CD4-positive, CD25-positive, alpha-beta regulatory T cell (primary cell): ENCODE measurements around the gene ZNF3. TPM values are rescaled to one million over a fixed set of nuclear protein-coding genes. Genes with fewer than 3 reads are reported as not detected.
A peak's percentile ranks its signal among the peaks of the same experiment; 100 is the strongest.

ENCODE experiments used
- ATAC-seq, 2 donors: fragments of 150-1000 bp; cut with Tn5 transposase; one replicate each; pipeline ENCODE4 v1.10.0; 2021; ENCODE audit warnings: low read depth in 2 of 2, moderate number of reproducible peaks in 2 of 2, moderate library complexity in 1 of 2
- DNase-seq, 3 donors: peaks; one replicate each; pipeline versions ENCODE4 v3.0.0 to v3.0.0-alpha.2; 2012 to 2022; ENCODE audit warnings: mixed read lengths in 1 of 3
- H3K27ac ChIP-seq: one replicate; pipeline ENCODE4 v1.7.0; 2013; ENCODE audit warnings: mild to moderate bottlenecking, low read length; ENCODE audit not compliant: insufficient read depth, poor library complexity, severe bottlenecking
- H3K27me3 ChIP-seq: one replicate; pipeline ENCODE4 v1.7.0; 2013; ENCODE audit warnings: low read length; ENCODE audit not compliant: control insufficient read depth, insufficient read depth
- H3K36me3 ChIP-seq: one replicate; pipeline ENCODE4 v1.7.0; 2013; ENCODE audit warnings: mild to moderate bottlenecking, low read length, moderate library complexity; ENCODE audit not compliant: control insufficient read depth, insufficient read depth
- H3K4me1 ChIP-seq: 2 replicates; pipeline ENCODE4 v1.7.0; 2013; ENCODE audit warnings: mild to moderate bottlenecking, low read length; ENCODE audit not compliant: insufficient read depth, control insufficient read depth, poor library complexity, severe bottlenecking
- H3K4me3 ChIP-seq: one replicate; pipeline ENCODE4 v1.7.0; 2013; ENCODE audit warnings: low read depth, mild to moderate bottlenecking, low read length, moderate library complexity
- H3K9me3 ChIP-seq, 2 experiments: 1 replicate in 1 of 2; 2 replicates in 1 of 2; pipeline ENCODE4 v1.7.0; 2013; ENCODE audit warnings: low read length in 2 of 2, mild to moderate bottlenecking in 1 of 2, moderate library complexity in 1 of 2; ENCODE audit not compliant: control insufficient read depth in 2 of 2
- H3K27ac Mint-ChIP-seq, 3 donors: one replicate each; pipeline ENCODE4 v1.8.0; 2020 to 2022; ENCODE audit warnings: mild to moderate bottlenecking in 3 of 3, mixed read lengths in 3 of 3, moderate library complexity in 2 of 3
- H3K27me3 Mint-ChIP-seq: one replicate; pipeline ENCODE4 v1.8.0; 2022; ENCODE audit warnings: mild to moderate bottlenecking, mixed read lengths
- H3K36me3 Mint-ChIP-seq: one replicate; pipeline ENCODE4 v1.8.0; 2020; ENCODE audit warnings: mixed read lengths
- H3K4me1 Mint-ChIP-seq, 4 donors: one replicate each; pipeline ENCODE4 v1.8.0; 2020 to 2022; ENCODE audit warnings: mixed read lengths in 4 of 4, mild to moderate bottlenecking in 1 of 4
- H3K4me3 Mint-ChIP-seq, 4 donors: one replicate each; pipeline ENCODE4 v1.8.0; 2020 to 2022; ENCODE audit warnings: mild to moderate bottlenecking in 4 of 4, mixed read lengths in 4 of 4, moderate library complexity in 3 of 4
- H3K9me3 Mint-ChIP-seq, 7 donors: one replicate each; pipeline ENCODE4 v1.8.0; 2020 to 2022; ENCODE audit warnings: mixed read lengths in 7 of 7, mild to moderate bottlenecking in 3 of 7, moderate library complexity in 2 of 7
- polyA plus RNA-seq, 4 donors: library from polyadenylated mRNA; unstranded; fragments of 300-500 nt; fragmentation: Illumina TruSeq; gene quantifications; one replicate each; pipeline ENCODE4 v1.2.3, GENCODE V29; 2021
- total RNA-seq: library from RNA; stranded (reverse); gene quantifications from one replicate; pipeline ENCODE4 v1.2.3, GENCODE V29; 2022

Gene ZNF3
- total and polyA plus RNA-seq, 5 donors from 2014 or later: 13.4 to 29.2 (median 23.8) TPM

GRCh38 chr7:100126239-100126930, 44.9 kb upstream of the ZNF3 start:
- Mint-ChIP-seq H3K4me1 (peaks cover 0 to 42% (median 23%) of the 10 kb centered on the region in 4 donors), H3K27ac (peak overlapping the region; percentile 99 to 100 (median 99)), H3K27me3 (no peaks in the 10 kb centered on the region), H3K4me3 (peak overlapping the region; percentile 97 to 100 (median 99)), H3K36me3 (no peaks in the 10 kb centered on the region), H3K9me3 (no peaks in the 10 kb centered on the region)
- DNase-seq: no peak
- Histone ChIP-seq H3K36me3 (peaks cover 5% of the 10 kb centered on the region), H3K4me3 (peak overlapping the region; percentile 84), H3K27me3 (no peaks in the 10 kb centered on the region), H3K4me1 (peaks cover 37% of the 10 kb centered on the region), H3K27ac (peak overlapping the region; percentile 97), H3K9me3 (no peaks in the 10 kb centered on the region)
- no peak for ATAC-seq

- Mint-ChIP-seq H3K9me3 (no peaks in the 10 kb centered on the region), H3K4me3 (peak overlapping the region in 3 of 4 donors; percentile 48 to 100 (median 97)), H3K4me1 (peaks cover 0 to 50% (median 31%) of the 10 kb centered on the region in 4 donors), H3K27me3 (peaks cover 5% of the 10 kb centered on the region), H3K36me3 (no peaks in the 10 kb centered on the region), H3K27ac (peak overlapping the region; percentile 10 to 84 (median 33))
- Histone ChIP-seq H3K36me3 (peaks cover 5% of the 10 kb centered on the region), H3K9me3 (no peaks in the 10 kb centered on the region), H3K4me3 (no peak overlapping the region), H3K27ac (no peak overlapping the region), H3K27me3 (no peaks in the 10 kb centered on the region), H3K4me1 (peaks cover 46% of the 10 kb centered on the region)
- ATAC-seq: no peak
- no peak for DNase-seq
Observed at GRCh38 chr7:100124301-100125230, 43.0 kb upstream of the ZNF3 start.

- DNase-seq: no peak
- no peaks in the 10 kb centered on the region for H3K27me3 ChIP-seq
- H3K27ac ChIP-seq: no peak overlapping the region
- H3K4me1 ChIP-seq: peaks cover 46% of the 10 kb centered on the region
- peaks cover 0 to 54% (median 28%) of the 10 kb centered on the region in 4 donors for H3K4me1 Mint-ChIP-seq
- no peaks in the 10 kb centered on the region for H3K9me3 ChIP-seq
- peak overlapping the region in 2 of 4 donors; percentile 58 to 59 for H3K4me3 Mint-ChIP-seq
- H3K36me3 Mint-ChIP-seq: no peaks in the 10 kb centered on the region
- peaks cover 5% of the 10 kb centered on the region for H3K27me3 Mint-ChIP-seq
- no peak overlapping the region for H3K4me3 ChIP-seq
- peak overlapping the region in 2 of 3 donors; percentile 52 to 82 for H3K27ac Mint-ChIP-seq
- no peak for ATAC-seq
- peaks cover 5% of the 10 kb centered on the region for H3K36me3 ChIP-seq
- no peaks in the 10 kb centered on the region for H3K9me3 Mint-ChIP-seq
Observed at GRCh38 chr7:100122568-100122967, 41.0 kb upstream of the ZNF3 start.

GRCh38 chr7:100122067-100122466, 40.5 kb upstream of the ZNF3 start:
- ATAC-seq: no peak
- H3K9me3 Mint-ChIP-seq: no peaks in the 10 kb centered on the region
- Histone ChIP-seq H3K4me3 (no peak overlapping the region), H3K36me3 (peaks cover 5% of the 10 kb centered on the region), H3K4me1 (peaks cover 45% of the 10 kb centered on the region), H3K27ac (no peak overlapping the region), H3K9me3 (no peaks in the 10 kb centered on the region), H3K27me3 (no peaks in the 10 kb centered on the region)
- H3K27ac Mint-ChIP-seq: no peak overlapping the region
- H3K4me1 Mint-ChIP-seq: peaks cover 0 to 54% (median 28%) of the 10 kb centered on the region in 4 donors
- H3K4me3 Mint-ChIP-seq: peak overlapping the region in 1 of 4 donors; percentile 51
- no peaks in the 10 kb centered on the region for H3K36me3 Mint-ChIP-seq
- no peak for DNase-seq
- peaks cover 5% of the 10 kb centered on the region for H3K27me3 Mint-ChIP-seq

GRCh38 chr7:100120733-100121036, 39.2 kb upstream of the ZNF3 start:
- Mint-ChIP-seq H3K4me3 (peak overlapping the region; percentile 95 to 99 (median 98)), H3K27ac (peak overlapping the region; percentile 97 to 100 (median 98)), H3K36me3 (no peaks in the 10 kb centered on the region), H3K9me3 (no peaks in the 10 kb centered on the region), H3K27me3 (peaks cover 5% of the 10 kb centered on the region), H3K4me1 (peaks cover 0 to 46% (median 23%) of the 10 kb centered on the region in 4 donors)
- Histone ChIP-seq H3K36me3 (peaks cover 5% of the 10 kb centered on the region), H3K27ac (peak overlapping the region; percentile 95), H3K4me1 (peaks cover 37% of the 10 kb centered on the region), H3K9me3 (no peaks in the 10 kb centered on the region), H3K4me3 (peak overlapping the region; percentile 95), H3K27me3 (no peaks in the 10 kb centered on the region)
- DNase-seq (no peak), ATAC-seq (no peak)

GRCh38 chr7:100119970-100120732, 38.6 kb upstream of the ZNF3 start:
- Histone ChIP-seq H3K4me1 (peaks cover 33% of the 10 kb centered on the region), H3K36me3 (peaks cover 5% of the 10 kb centered on the region), H3K4me3 (peak overlapping the region; percentile 95), H3K27ac (peak overlapping the region; percentile 95), H3K27me3 (no peaks in the 10 kb centered on the region), H3K9me3 (no peaks in the 10 kb centered on the region)
- peaks cover 5% of the 10 kb centered on the region for H3K27me3 Mint-ChIP-seq
- H3K4me3 Mint-ChIP-seq: peak overlapping the region; percentile 95 to 99 (median 98)
- H3K36me3 Mint-ChIP-seq: no peaks in the 10 kb centered on the region
- peak overlapping the region; percentile 97 to 100 (median 98) for H3K27ac Mint-ChIP-seq
- H3K4me1 Mint-ChIP-seq: peaks cover 0 to 41% (median 21%) of the 10 kb centered on the region in 4 donors
- no peaks in the 10 kb centered on the region for H3K9me3 Mint-ChIP-seq
- peak; percentile 66 to 69 for ATAC-seq
- peak; percentile 61 to 81 (median 76) for DNase-seq
